ENCODE data around the gene CEP112.
"Not testable (repeated sequence)": the region's sequence is repeated elsewhere in the genome, so short reads cannot be mapped to it uniquely, and the experiment has no call there.

DNA sequence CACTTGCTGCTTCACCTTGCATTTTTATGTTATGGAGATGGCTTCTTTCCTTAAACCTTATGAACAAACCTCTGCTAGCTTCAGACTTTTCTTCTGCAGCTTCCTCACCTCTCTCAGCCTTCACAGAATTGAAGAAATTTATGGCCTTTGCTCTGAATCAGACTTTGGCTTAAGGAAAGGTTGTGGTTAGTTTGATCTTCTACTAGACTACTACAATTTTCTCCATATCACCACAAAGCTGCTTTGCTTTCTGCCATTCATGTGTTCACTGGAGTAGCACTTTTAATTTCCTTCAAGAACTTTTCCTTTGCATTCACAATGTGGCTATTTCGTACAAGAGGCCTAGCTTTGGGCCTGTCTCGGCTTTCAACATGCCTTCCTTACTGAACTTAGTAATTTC is 459.3 kb downstream of the CEP112 start:
- not testable (repeated sequence) for TF ChIP-seq CTCF (IDR thresholded peaks at IDR 0.05); FOXP1 (CRISPR knock-in tag; IDR thresholded peaks at IDR 0.05; ENCODE audit: borderline replicate concordance)

Data from WTC11 (cell line).